Panc1 (cell line): ENCODE measurements around the gene LACTB. TPM values are rescaled to one million over a fixed set of nuclear protein-coding genes. Genes with fewer than 3 reads are reported as not detected.

Source experiments
- ATAC-seq: fragments of 200-7000 bp; cut with Tn5 transposase; 2 replicates; pipeline ENCODE4 v1.9.1; 2020; ENCODE audit warnings: mild to moderate bottlenecking, moderate library complexity
- BruUV-seq: library from RNA; stranded (reverse); fragments of 400-500 nt; replicated peaks from 2 replicates; lab custom pipeline; 2021; lab: Mats Ljungman, UMichigan
- CTCF ChIA-PET: fragments of 300-600 bp; sonication (Branson Sonifier 250); formaldehyde crosslinking; loops from one replicate; lab custom pipeline; 2022; ENCODE audit warnings: antibody characterized with exemption; lab: Charles Lee
- POLR2A ChIA-PET: fragments of 300-600 bp; sonication (Branson Sonifier 250); formaldehyde crosslinking; loops from one replicate; lab custom pipeline; 2022; ENCODE audit warnings: antibody characterized with exemption; lab: Charles Lee
- DNase-seq: peaks from one replicate; pipeline ENCODE4 v3.0.0-alpha.2; 2010; ENCODE audit warnings: low read depth, low spot score
- H3K27ac ChIP-seq: 2 replicates; pipeline ENCODE4 v1.5.1; 2011; ENCODE audit warnings: mild to moderate bottlenecking, low read length, inconsistent platforms
- H3K27me3 ChIP-seq: fragments of 200-500 bp; sonication (Bioruptor generic); 2 replicates; pipeline ENCODE4 v1.6.0; 2014; ENCODE audit warnings: low read length, inconsistent platforms; ENCODE audit not compliant: control insufficient read depth, insufficient read depth
- H3K36me3 ChIP-seq: fragments of 200-500 bp; sonication (Bioruptor generic); 2 replicates; pipeline ENCODE4 v1.5.1; 2014; ENCODE audit warnings: inconsistent platforms, mild to moderate bottlenecking, low read length, moderate library complexity; ENCODE audit not compliant: control insufficient read depth, insufficient read depth
- H3K4me1 ChIP-seq: 2 replicates; pipeline ENCODE4 v1.5.1; 2011; ENCODE audit warnings: inconsistent platforms, mild to moderate bottlenecking, low read length, moderate library complexity; ENCODE audit not compliant: control insufficient read depth, insufficient read depth
- H3K4me3 ChIP-seq, 2 experiments: 2 replicates each; pipeline ENCODE4 v1.5.1; 2011 to 2012; ENCODE audit warnings: low read depth in 2 of 2, low read length in 2 of 2, mild to moderate bottlenecking in 2 of 2, inconsistent platforms in 1 of 2, moderate library complexity in 1 of 2
- H3K9me3 ChIP-seq: fragments of 200-500 bp; sonication (Bioruptor generic); 2 replicates; pipeline ENCODE4 v1.5.1; 2014; ENCODE audit warnings: low read depth, mild to moderate bottlenecking, inconsistent platforms, low read length, moderate library complexity; ENCODE audit not compliant: control insufficient read depth, insufficient read depth
- POLR2AphosphoS5 ChIP-seq: IDR thresholded peaks from 2 replicates; pipeline ENCODE4 v1.6.1; 2012; ENCODE audit warnings: mild to moderate bottlenecking, low read depth, low read length, moderate library complexity
- REST ChIP-seq, 2 experiments: IDR thresholded peaks; 2 replicates each; pipeline ENCODE4 v1.6.1; 2011 to 2012; ENCODE audit warnings: low read depth in 2 of 2, control low read depth in 1 of 2, low read length in 1 of 2, mild to moderate bottlenecking in 1 of 2, moderate library complexity in 1 of 2; ENCODE audit not compliant: insufficient read depth in 1 of 2
- SIN3A ChIP-seq: IDR thresholded peaks from 2 replicates; pipeline ENCODE4 v1.6.1; 2012; ENCODE audit warnings: low read depth, mild to moderate bottlenecking, low read length, moderate library complexity, borderline replicate concordance; ENCODE audit not compliant: insufficient read depth
- TCF7L2 ChIP-seq: IDR thresholded peaks from 2 replicates; pipeline ENCODE4 v1.6.1; 2011; ENCODE audit warnings: mild to moderate bottlenecking, low read depth, low read length, inconsistent platforms
- in situ Hi-C: cut with HindIII; loops from 2 replicates; pipeline ENCODE4 v1.10.0; 2016; ENCODE audit warnings: low sequenced_read_pairs, low pct_unique_long_range_greater_than_20kb
- intact Hi-C: fragments of 100-400 bp; cut with micrococcal nuclease; formaldehyde crosslinking; loops from one replicate; pipeline ENCODE4 v1.10.0; 2022; ENCODE audit not compliant: unreplicated experiment
- total RNA-seq: library from RNA; stranded (reverse); gene quantifications from one replicate; pipeline ENCODE4 v1.2.1, GENCODE V29; 2021; ENCODE audit not compliant: unreplicated experiment
- TF ChIP-seq, protein P1 (sequence below): fragments of 450-650 bp; IDR thresholded peaks from 2 replicates; pipeline ENCODE4 v1.5.1; 2017; ENCODE audit warnings: mild to moderate bottlenecking

The LACTB gene
- total RNA-seq, 1 experiment from 2014 or later: 18.4 TPM

GRCh38 chr15:63076714-63077046, 45.0 kb upstream of the LACTB start:
- Histone ChIP-seq H3K27ac (no peak overlapping the region), H3K9me3 (no peaks in the 10 kb centered on the region), H3K4me3 (no peak overlapping the region), H3K36me3 (no peaks in the 10 kb centered on the region; the same call in 1 of the 2 replicates), H3K4me1 (peaks cover 6% of the 10 kb centered on the region; the same call in 1 of the 2 replicates), H3K27me3 (no peaks in the 10 kb centered on the region)
- no peak for ATAC-seq
- ChIA-PET POLR2A (no interaction called here), CTCF (no interaction called here)
- no peak for DNase-seq
- intact Hi-C loops (no loop called here), in situ Hi-C loops (no loop called here)
- no peak for TF ChIP-seq SIN3A
- TF ChIP-seq REST (IDR thresholded peaks at IDR 0.05; ENCODE audit: insufficient read depth in 1 of 2, low read depth in 2 of 2, low read length in 1 of 2): no peak
- TF ChIP-seq, protein P1, sequence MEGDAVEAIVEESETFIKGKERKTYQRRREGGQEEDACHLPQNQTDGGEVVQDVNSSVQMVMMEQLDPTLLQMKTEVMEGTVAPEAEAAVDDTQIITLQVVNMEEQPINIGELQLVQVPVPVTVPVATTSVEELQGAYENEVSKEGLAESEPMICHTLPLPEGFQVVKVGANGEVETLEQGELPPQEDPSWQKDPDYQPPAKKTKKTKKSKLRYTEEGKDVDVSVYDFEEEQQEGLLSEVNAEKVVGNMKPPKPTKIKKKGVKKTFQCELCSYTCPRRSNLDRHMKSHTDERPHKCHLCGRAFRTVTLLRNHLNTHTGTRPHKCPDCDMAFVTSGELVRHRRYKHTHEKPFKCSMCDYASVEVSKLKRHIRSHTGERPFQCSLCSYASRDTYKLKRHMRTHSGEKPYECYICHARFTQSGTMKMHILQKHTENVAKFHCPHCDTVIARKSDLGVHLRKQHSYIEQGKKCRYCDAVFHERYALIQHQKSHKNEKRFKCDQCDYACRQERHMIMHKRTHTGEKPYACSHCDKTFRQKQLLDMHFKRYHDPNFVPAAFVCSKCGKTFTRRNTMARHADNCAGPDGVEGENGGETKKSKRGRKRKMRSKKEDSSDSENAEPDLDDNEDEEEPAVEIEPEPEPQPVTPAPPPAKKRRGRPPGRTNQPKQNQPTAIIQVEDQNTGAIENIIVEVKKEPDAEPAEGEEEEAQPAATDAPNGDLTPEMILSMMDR: no peak
- TF ChIP-seq POLR2AphosphoS5: no peak
- TF ChIP-seq TCF7L2: no peak
- BruUV-seq: no TSS peak

DNA sequence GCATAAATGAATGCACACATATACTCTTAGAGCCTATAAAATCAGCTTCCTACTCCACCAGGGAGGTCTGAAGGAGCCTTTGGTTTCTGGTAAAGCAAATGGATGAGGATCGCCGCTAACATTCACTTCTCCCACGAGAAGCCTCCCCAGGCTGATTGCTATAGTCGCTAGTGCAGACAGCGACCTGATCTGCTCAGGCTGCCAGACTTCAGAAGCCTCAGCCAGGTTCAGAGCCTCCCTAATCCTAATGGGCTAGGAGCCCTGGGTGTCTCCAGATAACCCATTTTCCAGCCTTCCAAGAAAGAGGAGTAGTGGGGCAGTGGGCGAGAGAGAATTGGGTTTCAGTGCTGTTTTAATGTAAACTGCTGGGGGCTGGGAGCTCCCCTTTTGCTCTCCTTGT, 43.7 kb upstream of the LACTB start:
- DNase-seq: no peak
- intact Hi-C loops: no loop called here
- no peak for ATAC-seq
- H3K36me3 ChIP-seq: no peaks in the 10 kb centered on the region
- H3K9me3 ChIP-seq: no peaks in the 10 kb centered on the region
- CTCF ChIA-PET: no interaction called here
- no peaks in the 10 kb centered on the region for H3K27me3 ChIP-seq
- no peak overlapping the region for H3K4me3 ChIP-seq
- POLR2A ChIA-PET: no interaction called here
- H3K27ac ChIP-seq: no peak overlapping the region
- H3K4me1 ChIP-seq: peaks cover 6% of the 10 kb centered on the region; the same call in 1 of the 2 replicates
- in situ Hi-C loops: no loop called here
- no TSS peak for BruUV-seq
- TF ChIP-seq POLR2AphosphoS5 (no peak), SIN3A (no peak), TCF7L2 (no peak), REST (IDR thresholded peaks at IDR 0.05; ENCODE audit: insufficient read depth in 1 of 2, low read depth in 2 of 2, low read length in 1 of 2) (no peak)
- TF ChIP-seq, protein P1: no peak
